Bronchial epithelial cell (primary cell): ENCODE data around the gene XYLB. TPM values are rescaled to one million over a fixed set of nuclear protein-coding genes. Genes with fewer than 3 reads are reported as not detected.
"Not testable (repeated sequence)": the region's sequence is repeated elsewhere in the genome, so short reads cannot be mapped to it uniquely, and the experiment has no call there.

ENCODE experiments used
- DNase-seq: peaks from one replicate; pipeline ENCODE4 v3.0.0-alpha.2; 2010; ENCODE audit warnings: low read depth
- FAIRE-seq: peaks from 2 replicates; lab custom pipeline; 2011; peaks lifted over from hg19 to GRCh38; lab: Jason Lieb, UNC
- H3K27me3 ChIP-seq: 2 replicates; pipeline ENCODE4 v1.5.1; 2011; ENCODE audit warnings: low read length; ENCODE audit not compliant: control insufficient read depth, insufficient read depth
- H3K36me3 ChIP-seq: 2 replicates; pipeline ENCODE4 v1.5.1; 2011; ENCODE audit warnings: low read length; ENCODE audit not compliant: control insufficient read depth, insufficient read depth
- H3K4me3 ChIP-seq: 2 replicates; pipeline ENCODE4 v1.5.1; 2011; ENCODE audit warnings: mild to moderate bottlenecking, low read depth, low read length, control low read depth
- CTCF ChIP-seq: IDR thresholded peaks from 2 replicates; pipeline ENCODE4 v1.5.1; 2011; ENCODE audit warnings: mild to moderate bottlenecking, moderate library complexity, low read length, control low read depth, inconsistent platforms; ENCODE audit not compliant: insufficient read depth, severe bottlenecking
- total RNA-seq: library from RNA; depleted of rRNA; stranded (reverse); fragments of >200 nt; gene quantifications from 2 replicates; pipeline ENCODE4 v1.2.1, GENCODE V29; 2014

Gene XYLB
- total RNA-seq, 1 donor from 2014 or later = 2.1 TPM

- TF ChIP-seq CTCF = no peak
- Histone ChIP-seq H3K4me3 (no peak overlapping the region), H3K36me3 (peaks cover 5% of the 10 kb centered on the region), H3K27me3 (no peaks in the 10 kb centered on the region)
- DNase-seq (peak; percentile 35), FAIRE-seq (no peak)
Measured at GRCh38 chr3:38397320-38397719, 50.7 kb downstream of the XYLB start.

DNA sequence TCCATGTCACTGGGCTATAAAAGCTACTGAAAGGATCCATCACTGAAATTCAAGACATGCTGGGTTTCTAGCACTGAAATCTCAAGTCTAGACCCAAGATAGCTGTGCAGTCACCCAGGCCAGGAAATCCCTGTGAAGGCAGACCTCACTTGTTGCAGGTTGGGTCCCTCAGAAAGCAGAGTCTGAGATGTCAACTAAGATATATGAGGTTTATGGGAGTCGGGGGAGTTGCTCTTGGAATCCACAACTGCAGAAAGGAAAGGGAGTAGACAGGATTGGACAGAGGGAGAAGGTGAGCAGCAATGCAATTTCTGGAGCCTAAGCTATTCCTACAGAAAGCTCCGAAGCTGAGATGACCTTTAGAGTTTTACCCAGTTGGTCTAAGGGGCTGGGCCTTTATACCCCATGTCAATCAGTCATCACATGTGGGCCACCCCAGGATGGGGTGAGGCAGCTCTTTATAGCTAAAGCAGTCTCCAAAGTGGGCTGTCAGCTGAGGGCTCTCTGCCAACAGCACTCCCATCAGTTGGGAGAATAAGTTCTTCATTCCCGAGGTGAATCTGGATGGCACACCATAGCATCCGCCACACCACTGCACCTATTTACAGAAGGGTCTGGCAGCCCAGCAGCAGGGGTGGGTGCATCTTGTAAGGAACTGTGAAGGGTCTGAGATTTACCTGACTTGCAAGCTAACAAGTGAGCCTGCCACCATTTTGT lies 54.8 kb downstream of the XYLB start:
- DNase-seq (no peak), FAIRE-seq (no peak)
- no peak for TF ChIP-seq CTCF
- peaks cover 3% of the 10 kb centered on the region for H3K36me3 ChIP-seq
- no peaks in the 10 kb centered on the region for H3K27me3 ChIP-seq
- no peak overlapping the region for H3K4me3 ChIP-seq

DNA sequence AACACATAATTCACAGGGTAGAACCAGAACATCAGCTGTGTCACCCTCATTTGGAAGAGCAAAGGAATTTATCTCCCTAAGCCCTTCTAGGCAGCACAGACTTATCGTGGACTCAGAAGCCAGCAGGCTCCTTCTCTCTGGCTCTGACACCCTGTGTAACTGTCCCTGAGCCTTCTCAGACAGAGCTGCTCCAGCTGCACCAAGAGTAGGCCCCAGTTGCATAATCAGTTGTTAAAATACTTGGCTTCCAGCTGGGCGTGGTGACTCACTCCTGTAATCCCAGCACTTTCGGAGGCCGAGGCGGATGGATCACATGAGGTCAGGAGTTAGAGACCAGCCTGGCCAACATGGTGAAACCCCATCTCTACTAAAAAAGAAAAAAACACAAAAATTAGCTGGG lies 57.7 kb downstream of the XYLB start:
- DNase-seq (peak; percentile 38), FAIRE-seq (no peak)
- Histone ChIP-seq H3K4me3 (no peak overlapping the region), H3K27me3 (no peaks in the 10 kb centered on the region), H3K36me3 (peaks cover 1% of the 10 kb centered on the region)
- no peak for TF ChIP-seq CTCF

GRCh38 chr3:38411591-38411990 lies 65.0 kb downstream of the XYLB start:
- Histone ChIP-seq H3K4me3 (no peak overlapping the region), H3K27me3 (no peaks in the 10 kb centered on the region), H3K36me3 (no peaks in the 10 kb centered on the region)
- DNase-seq = no peak
- TF ChIP-seq CTCF = no peak
- FAIRE-seq = no peak

- H3K4me3 ChIP-seq, FAIRE-seq, H3K36me3 ChIP-seq, DNase-seq, H3K27me3 ChIP-seq: not testable (repeated sequence)
Measured at GRCh38 chr3:38420758-38421157, 74.2 kb downstream of the XYLB start.

- no peak for DNase-seq
- TF ChIP-seq CTCF = no peak
- Histone ChIP-seq H3K27me3 (peaks cover 2% of the 10 kb centered on the region), H3K4me3 (no peak overlapping the region), H3K36me3 (no peaks in the 10 kb centered on the region)
- FAIRE-seq = no peak
Measured at GRCh38 chr3:38421679-38422336, 75.2 kb downstream of the XYLB start.

GRCh38 chr3:38426798-38427426 lies 80.3 kb downstream of the XYLB start:
- not testable (repeated sequence) for H3K4me3 ChIP-seq, DNase-seq, H3K36me3 ChIP-seq, FAIRE-seq, H3K27me3 ChIP-seq

GRCh38 chr3:38432871-38433658 lies 86.5 kb downstream of the XYLB start:
- not testable (repeated sequence) for H3K27me3 ChIP-seq, DNase-seq, FAIRE-seq, H3K36me3 ChIP-seq, H3K4me3 ChIP-seq

GRCh38 chr3:38433661-38434060 lies 87.1 kb downstream of the XYLB start:
- H3K4me3 ChIP-seq, DNase-seq, FAIRE-seq, H3K27me3 ChIP-seq, H3K36me3 ChIP-seq: not testable (repeated sequence)
